GM12872 (cell line): ENCODE measurements around the gene BLNK.

Experiments used
- TF ChIP-seq, protein P1 (sequence below): IDR thresholded peaks from 3 replicates; pipeline ENCODE4 v1.5.1; 2011; ENCODE audit warnings: low read depth, mild to moderate bottlenecking, low read length, moderate library complexity; ENCODE audit not compliant: insufficient read depth

BLNK gene

GRCh38 chr10:96225119-96225518 is 46.2 kb downstream of the BLNK start:
- TF ChIP-seq, protein P1, sequence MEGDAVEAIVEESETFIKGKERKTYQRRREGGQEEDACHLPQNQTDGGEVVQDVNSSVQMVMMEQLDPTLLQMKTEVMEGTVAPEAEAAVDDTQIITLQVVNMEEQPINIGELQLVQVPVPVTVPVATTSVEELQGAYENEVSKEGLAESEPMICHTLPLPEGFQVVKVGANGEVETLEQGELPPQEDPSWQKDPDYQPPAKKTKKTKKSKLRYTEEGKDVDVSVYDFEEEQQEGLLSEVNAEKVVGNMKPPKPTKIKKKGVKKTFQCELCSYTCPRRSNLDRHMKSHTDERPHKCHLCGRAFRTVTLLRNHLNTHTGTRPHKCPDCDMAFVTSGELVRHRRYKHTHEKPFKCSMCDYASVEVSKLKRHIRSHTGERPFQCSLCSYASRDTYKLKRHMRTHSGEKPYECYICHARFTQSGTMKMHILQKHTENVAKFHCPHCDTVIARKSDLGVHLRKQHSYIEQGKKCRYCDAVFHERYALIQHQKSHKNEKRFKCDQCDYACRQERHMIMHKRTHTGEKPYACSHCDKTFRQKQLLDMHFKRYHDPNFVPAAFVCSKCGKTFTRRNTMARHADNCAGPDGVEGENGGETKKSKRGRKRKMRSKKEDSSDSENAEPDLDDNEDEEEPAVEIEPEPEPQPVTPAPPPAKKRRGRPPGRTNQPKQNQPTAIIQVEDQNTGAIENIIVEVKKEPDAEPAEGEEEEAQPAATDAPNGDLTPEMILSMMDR = no peak

GRCh38 chr10:96222908-96223307 is 48.5 kb downstream of the BLNK start:
- TF ChIP-seq, protein P1 = no peak

DNA sequence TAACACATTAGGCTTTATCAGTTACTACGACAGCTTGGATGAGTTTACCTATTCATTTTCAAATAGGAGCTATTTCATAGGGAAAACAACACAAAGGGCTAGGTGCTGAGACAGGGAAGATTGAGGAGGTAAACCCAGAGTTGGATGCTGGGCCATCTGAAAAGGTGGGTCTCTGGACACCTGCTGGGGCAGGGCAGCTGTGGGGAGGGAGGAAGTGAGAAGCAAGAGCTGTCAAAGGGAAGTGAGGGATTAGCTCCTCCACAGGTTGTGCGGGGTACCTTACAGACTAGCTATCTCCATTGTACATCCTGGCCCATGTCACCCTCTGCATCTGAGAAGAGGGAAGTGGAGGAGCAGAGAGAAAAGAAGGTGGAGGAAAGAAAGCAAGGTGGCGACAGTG is 48.9 kb downstream of the BLNK start:
- TF ChIP-seq, protein P1 = no peak

DNA sequence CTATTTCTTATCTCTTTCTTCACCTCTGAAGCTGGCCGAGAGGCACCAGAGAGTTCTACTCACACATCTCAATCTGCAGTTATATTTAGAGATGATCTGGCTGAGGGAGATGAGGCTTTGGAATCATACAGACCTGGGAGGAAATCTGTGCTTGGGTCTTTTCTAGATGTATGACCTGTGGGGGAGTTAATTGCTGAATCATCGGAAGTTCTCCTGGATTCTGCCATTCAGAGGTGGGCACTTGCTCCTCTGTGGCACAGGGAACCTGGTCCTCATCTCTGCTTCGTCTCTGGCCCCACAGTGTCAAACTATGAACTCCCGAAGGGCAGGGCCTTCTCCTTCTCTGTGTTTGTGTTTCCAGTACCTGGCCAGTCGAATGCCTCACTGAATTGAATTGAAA is 52.5 kb downstream of the BLNK start:
- TF ChIP-seq, protein P1 = no peak

GRCh38 chr10:96217711-96218110 is 53.7 kb downstream of the BLNK start:
- TF ChIP-seq, protein P1 = no peak

DNA sequence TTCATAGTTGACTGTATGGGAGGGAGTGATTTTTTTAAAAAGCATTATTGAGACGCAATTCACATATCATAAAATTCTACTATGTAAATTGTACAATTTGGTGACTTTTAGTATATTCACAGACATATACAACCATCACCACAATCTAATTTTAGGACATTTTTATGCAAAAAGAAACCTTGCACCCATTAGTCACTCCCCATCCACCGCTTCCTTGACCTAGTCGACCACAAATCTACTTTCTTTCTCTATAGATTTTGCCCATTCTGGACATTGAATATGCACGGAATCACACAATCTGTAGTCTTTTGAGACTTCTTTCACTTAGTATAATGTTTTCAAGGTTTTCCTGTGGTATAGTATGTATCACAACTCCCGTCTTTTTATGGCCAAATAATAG is 54.6 kb downstream of the BLNK start:
- TF ChIP-seq, protein P1 = no peak

DNA sequence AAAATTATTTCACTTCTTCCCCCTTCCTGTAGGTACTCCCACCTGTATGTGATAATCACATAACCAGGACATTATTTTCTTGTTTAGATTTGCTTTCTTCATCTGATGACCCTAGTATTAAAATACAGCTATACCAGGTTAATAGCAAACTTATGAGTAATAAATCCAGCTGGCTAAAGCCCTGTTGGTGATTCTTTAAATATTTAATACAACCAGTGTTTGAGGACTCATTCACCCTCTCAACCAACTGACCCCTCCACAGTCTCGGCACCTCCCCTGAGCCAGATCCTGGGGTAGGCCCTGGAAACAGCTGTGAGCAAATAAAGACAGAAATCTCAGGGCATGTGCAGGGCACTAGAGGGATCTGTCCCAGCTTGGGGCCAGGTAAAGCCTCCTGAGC is 58.5 kb downstream of the BLNK start:
- TF ChIP-seq, protein P1 = no peak

DNA sequence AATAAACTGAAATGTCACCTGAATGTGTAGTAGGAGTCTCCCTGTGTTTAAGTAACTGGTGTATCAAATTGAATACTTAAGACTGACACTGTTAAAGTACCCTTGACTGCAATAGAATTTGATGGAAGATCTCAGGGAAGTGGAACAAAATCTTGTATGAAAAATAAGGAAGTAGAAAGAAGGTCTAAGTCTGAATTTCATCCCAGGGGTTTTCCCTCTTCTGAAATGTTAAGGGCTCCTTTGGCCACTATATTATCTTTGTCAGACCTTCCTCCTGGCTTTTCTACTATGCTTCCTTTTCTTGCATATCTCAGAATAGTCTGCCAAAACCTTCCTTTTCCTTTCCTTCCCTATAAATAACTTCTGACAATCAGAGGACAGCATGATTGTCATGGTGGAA is 59.6 kb downstream of the BLNK start:
- TF ChIP-seq, protein P1 = no peak
